NOMO-1 treated with dmso at 0.1 percent for 144 hours (cell line): ENCODE measurements around the gene CCDC149.

Experiments used
- DNase-seq: peaks from one replicate; lab custom pipeline; 2025; ENCODE audit not compliant: unreplicated experiment; lab: John Stamatoyannopoulos, UW

CCDC149 gene

GRCh38 chr4:24778464-24779225 lies 134.2 kb downstream of the CCDC149 start:
- DNase-seq: peak; percentile 33

GRCh38 chr4:24777536-24778463 lies 135.0 kb downstream of the CCDC149 start:
- DNase-seq: no peak

GRCh38 chr4:24775750-24776149 lies 137.1 kb downstream of the CCDC149 start:
- DNase-seq: no peak

GRCh38 chr4:24775032-24775605 lies 137.7 kb downstream of the CCDC149 start:
- no peak for DNase-seq

GRCh38 chr4:24774452-24774851 lies 138.4 kb downstream of the CCDC149 start:
- DNase-seq: no peak

GRCh38 chr4:24772952-24773351 lies 139.9 kb downstream of the CCDC149 start:
- DNase-seq: no peak

GRCh38 chr4:24772061-24772705 lies 140.7 kb downstream of the CCDC149 start:
- no peak for DNase-seq

- DNase-seq: no peak
Observed at GRCh38 chr4:24771241-24771640, 141.6 kb downstream of the CCDC149 start.

GRCh38 chr4:24770667-24771066 lies 142.2 kb downstream of the CCDC149 start:
- no peak for DNase-seq

- DNase-seq: peak; percentile 81
Observed at GRCh38 chr4:24770032-24770584, 142.7 kb downstream of the CCDC149 start.

- DNase-seq: no peak
Observed at GRCh38 chr4:24769571-24769970, 143.3 kb downstream of the CCDC149 start.

GRCh38 chr4:24768604-24769003 lies 144.2 kb downstream of the CCDC149 start:
- peak; percentile 13 for DNase-seq

GRCh38 chr4:24768006-24768405 lies 144.8 kb downstream of the CCDC149 start:
- no peak for DNase-seq

- DNase-seq: no peak
Observed at GRCh38 chr4:24765376-24765988, 147.4 kb downstream of the CCDC149 start.

- DNase-seq: no peak
Observed at GRCh38 chr4:24764345-24764744, 148.5 kb downstream of the CCDC149 start.

- DNase-seq: no peak
Observed at GRCh38 chr4:24763631-24764297, 149.1 kb downstream of the CCDC149 start.
